GM21515 (cell line): Measurements from ENCODE around the gene EDN3.

Experiments
- ATAC-seq: cut with Tn5 transposase; IDR thresholded peaks from one replicate; pipeline ENCODE4 v1.9.1; 2021; ENCODE audit not compliant: unreplicated experiment

The EDN3 gene

GRCh38 chr20:59300333-59301081, at the start of gene EDN3:
TSS of gene EDN3 (plus strand) at chr20:59300611. CDS start at chr20:59300813, 202 bp downstream.
- ATAC-seq = no peak

- no peak for ATAC-seq
Measured at GRCh38 chr20:59253325-59253724, 47.1 kb upstream of the EDN3 start.

GRCh38 chr20:59253779-59254319, 46.6 kb upstream of the EDN3 start:
- ATAC-seq = no peak

GRCh38 chr20:59255256-59255655, 45.2 kb upstream of the EDN3 start:
- no peak for ATAC-seq

- ATAC-seq = no peak
Measured at GRCh38 chr20:59258221-59258621, 42.2 kb upstream of the EDN3 start.

- ATAC-seq = no peak
Measured at GRCh38 chr20:59259946-59260345, 40.5 kb upstream of the EDN3 start.

- ATAC-seq = no peak
Measured at GRCh38 chr20:59265298-59265697, 35.1 kb upstream of the EDN3 start.

GRCh38 chr20:59268870-59269269, 31.5 kb upstream of the EDN3 start:
- ATAC-seq = no peak

GRCh38 chr20:59269411-59270025, 30.9 kb upstream of the EDN3 start:
- ATAC-seq = no peak

- no peak for ATAC-seq
Measured at GRCh38 chr20:59270380-59270779, 30.0 kb upstream of the EDN3 start.

- no peak for ATAC-seq
Measured at GRCh38 chr20:59273739-59274357, 26.6 kb upstream of the EDN3 start.

GRCh38 chr20:59276938-59277337, 23.5 kb upstream of the EDN3 start:
- ATAC-seq = no peak

- no peak for ATAC-seq
Measured at GRCh38 chr20:59284470-59284869, 15.9 kb upstream of the EDN3 start.

GRCh38 chr20:59289994-59290393, 10.4 kb upstream of the EDN3 start:
- ATAC-seq = no peak

GRCh38 chr20:59291740-59292383, 8.5 kb upstream of the EDN3 start:
- no peak for ATAC-seq

- no peak for ATAC-seq
Measured at GRCh38 chr20:59295531-59295930, 4.9 kb upstream of the EDN3 start.

GRCh38 chr20:59297686-59298085, 2.7 kb upstream of the EDN3 start:
- no peak for ATAC-seq

- no peak for ATAC-seq
Measured at GRCh38 chr20:59299945-59300332, 472 bp upstream of the EDN3 start.

- no peak for ATAC-seq
Measured at GRCh38 chr20:59301343-59302007, 1.1 kb downstream of the EDN3 start.

- no peak for ATAC-seq
Measured at GRCh38 chr20:59305908-59306655, 5.7 kb downstream of the EDN3 start.
